H1 (cell line): ENCODE results near the gene SDSL. TPM values are rescaled to one million over a fixed set of nuclear protein-coding genes. Genes with fewer than 3 reads are reported as not detected.

Experiments
- CTCF ChIA-PET: fragments of 300-600 bp; sonication (Branson Sonifier 250); formaldehyde crosslinking; loops from one replicate; lab custom pipeline; 2021; ENCODE audit not compliant: partially characterized antibody; lab: Charles Lee
- POLR2A ChIA-PET: fragments of 300-600 bp; sonication (Branson Sonifier 250); formaldehyde crosslinking; loops from one replicate; lab custom pipeline; 2021; ENCODE audit warnings: inconsistent platforms; ENCODE audit not compliant: partially characterized antibody; lab: Charles Lee
- DNase-seq, 2 experiments: peaks; one replicate each; pipeline versions ENCODE4 v3.0.0 to v3.0.0-alpha.2; 2010 to 2022; ENCODE audit warnings: low spot score in 2 of 2, low read depth in 1 of 2, mixed read lengths in 1 of 2
- FAIRE-seq: peaks from 2 replicates; lab custom pipeline; 2011; peaks lifted over from hg19 to GRCh38; lab: Jason Lieb, UNC
- H2AFZ ChIP-seq: 2 replicates; pipeline ENCODE4 v1.8.1; 2012; ENCODE audit warnings: low read length, inconsistent platforms
- H2AK5ac ChIP-seq: 2 replicates; pipeline ENCODE4 v1.6.1; 2013; ENCODE audit warnings: low read depth, low read length
- H2BK120ac ChIP-seq: replicated peaks from 2 replicates; pipeline ENCODE3; 2013; ENCODE audit warnings: low read depth, low read length, inconsistent platforms
- H2BK12ac ChIP-seq: 2 replicates; pipeline ENCODE4 v1.6.1; 2013; ENCODE audit warnings: low read depth, low read length
- H2BK15ac ChIP-seq: 2 replicates; pipeline ENCODE4 v1.6.1; 2013; ENCODE audit warnings: low read length
- H2BK20ac ChIP-seq: 2 replicates; pipeline ENCODE4 v1.6.1; 2013; ENCODE audit warnings: low read length
- H2BK5ac ChIP-seq: 2 replicates; pipeline ENCODE4 v1.6.1; 2013; ENCODE audit warnings: low read depth, low read length
- H3K14ac ChIP-seq: 2 replicates; pipeline ENCODE4 v1.6.1; 2013; ENCODE audit warnings: inconsistent platforms; ENCODE audit not compliant: insufficient read length
- H3K18ac ChIP-seq: 2 replicates; pipeline ENCODE4 v1.6.1; 2013; ENCODE audit warnings: low read length; ENCODE audit errors: extremely low read depth
- H3K23ac ChIP-seq: 2 replicates; pipeline ENCODE4 v1.6.1; 2013; ENCODE audit warnings: inconsistent platforms; ENCODE audit not compliant: insufficient read length
- H3K23me2 ChIP-seq: 2 replicates; pipeline ENCODE4 v1.6.1; 2013; ENCODE audit warnings: low read depth, low read length
- H3K27ac ChIP-seq: 2 replicates; pipeline ENCODE4 v1.6.1; 2011; ENCODE audit warnings: low read depth, low read length, inconsistent platforms
- H3K27me3 ChIP-seq, 4 experiments: replicated peaks in 1 of 4; 1 replicate in 1 of 4; 2 replicates in 3 of 4; pipeline versions ENCODE4 v1.6.1 to v1.8.1; 2011 to 2013; ENCODE audit warnings: low read length in 3 of 4, mild to moderate bottlenecking in 3 of 4, inconsistent platforms in 2 of 4, mixed read lengths in 2 of 4, moderate library complexity in 1 of 4; ENCODE audit not compliant: control insufficient read depth in 3 of 4, insufficient read depth in 3 of 4; ENCODE audit errors: extremely low read depth in 1 of 4
- H3K36me3 ChIP-seq, 4 experiments: 2 replicates each; pipeline versions ENCODE4 v1.6.1 to v1.8.1; 2011 to 2013; ENCODE audit warnings: mild to moderate bottlenecking in 4 of 4, low read length in 3 of 4, moderate library complexity in 2 of 4, control low read depth in 1 of 4, inconsistent platforms in 1 of 4; ENCODE audit not compliant: insufficient read depth in 4 of 4, control insufficient read depth in 2 of 4
- H3K4ac ChIP-seq: replicated peaks from 2 replicates; pipeline ENCODE3; 2013; ENCODE audit warnings: low read length, low read depth, mixed read lengths, inconsistent platforms; ENCODE audit not compliant: insufficient read length
- H3K4me1 ChIP-seq, 4 experiments: replicated peaks in 1 of 4; 1 replicate in 1 of 4; 2 replicates in 3 of 4; pipeline versions ENCODE4 v1.6.1 to v1.8.1; 2011 to 2013; ENCODE audit warnings: low read length in 3 of 4, inconsistent platforms in 2 of 4, mixed read lengths in 1 of 4; ENCODE audit not compliant: insufficient read depth in 4 of 4, control insufficient read depth in 3 of 4
- H3K4me2 ChIP-seq, 2 experiments: 2 replicates each; pipeline versions ENCODE4 v1.6.1 to v1.8.1; 2011 to 2013; ENCODE audit warnings: low read depth in 2 of 2, low read length in 2 of 2, control low read depth in 1 of 2, inconsistent platforms in 1 of 2, mild to moderate bottlenecking in 1 of 2; ENCODE audit not compliant: insufficient read depth in 1 of 2
- H3K4me3 ChIP-seq, 4 experiments: fragments of 200-600, 300-600 bp in 1 of 4; sonication (generic), shearing (Covaris generic), sonication (Bioruptor Twin) in 1 of 4; 2 replicates each; pipeline versions ENCODE4 v1.5.1 to v1.8.1; 2011 to 2016; ENCODE audit warnings: low read length in 4 of 4, low read depth in 3 of 4, control low read depth in 2 of 4, inconsistent platforms in 2 of 4, mild to moderate bottlenecking in 2 of 4, mixed read lengths in 1 of 4, moderate library complexity in 1 of 4; ENCODE audit not compliant: insufficient read depth in 2 of 4; ENCODE audit errors: extremely low read depth in 1 of 4
- H3K56ac ChIP-seq: replicated peaks from 2 replicates; pipeline ENCODE3; 2013; ENCODE audit warnings: low read depth, mild to moderate bottlenecking, mixed read lengths, low read length, inconsistent platforms; ENCODE audit not compliant: insufficient read length
- H3K79me1 ChIP-seq: 2 replicates; pipeline ENCODE4 v1.6.1; 2013; ENCODE audit warnings: low read depth, low read length, control low read depth
- H3K79me2 ChIP-seq, 2 experiments: 2 replicates each; pipeline versions ENCODE4 v1.6.1 to v1.8.1; 2012 to 2013; ENCODE audit warnings: low read length in 2 of 2, mild to moderate bottlenecking in 2 of 2, inconsistent platforms in 1 of 2; ENCODE audit not compliant: insufficient read depth in 2 of 2, control insufficient read depth in 1 of 2
- H3K9ac ChIP-seq, 4 experiments: replicated peaks in 1 of 4; 1 replicate in 1 of 4; 2 replicates in 3 of 4; pipeline versions ENCODE4 v1.6.1 to v1.8.1; 2011 to 2013; ENCODE audit warnings: low read depth in 3 of 4, low read length in 3 of 4, control low read depth in 2 of 4, mild to moderate bottlenecking in 2 of 4, moderate library complexity in 2 of 4, inconsistent platforms in 1 of 4; ENCODE audit errors: extremely low read depth in 1 of 4
- H3K9me3 ChIP-seq, 2 experiments: 2 replicates each; pipeline versions ENCODE4 v1.6.1 to v1.8.1; 2012 to 2013; ENCODE audit warnings: mild to moderate bottlenecking in 2 of 2, moderate library complexity in 2 of 2, control low read depth in 1 of 2, inconsistent platforms in 1 of 2, low read depth in 1 of 2, low read length in 1 of 2, mixed read lengths in 1 of 2; ENCODE audit not compliant: insufficient read depth in 2 of 2
- H4K20me1 ChIP-seq, 2 experiments: replicated peaks in 1 of 2; 2 replicates each; pipeline versions ENCODE3 to v1.8.1; 2011 to 2013; ENCODE audit warnings: inconsistent platforms in 2 of 2, low read length in 2 of 2, mild to moderate bottlenecking in 1 of 2; ENCODE audit not compliant: insufficient read depth in 2 of 2, control insufficient read depth in 1 of 2
- H4K5ac ChIP-seq: 2 replicates; pipeline ENCODE4 v1.6.1; 2013; ENCODE audit warnings: low read length, low read depth, mixed read lengths, inconsistent platforms; ENCODE audit not compliant: insufficient read length
- H4K8ac ChIP-seq: 2 replicates; pipeline ENCODE4 v1.8.0; 2013; ENCODE audit warnings: mild to moderate bottlenecking, moderate library complexity, low read length, inconsistent platforms; ENCODE audit not compliant: insufficient read depth; ENCODE audit errors: extremely low read depth
- H4K91ac ChIP-seq: replicated peaks from 2 replicates; pipeline ENCODE3; 2013; ENCODE audit warnings: low read length, mixed read lengths, inconsistent platforms; ENCODE audit not compliant: insufficient read length
- CBX5 ChIP-seq: fragments of 300-800, 300-1000 bp; sonication (generic); IDR thresholded peaks from 2 replicates; pipeline ENCODE4 v1.7.1; 2016; ENCODE audit warnings: antibody characterized with exemption, low read length, low read depth
- HDAC2 ChIP-seq, 2 experiments: fragments of 300-600 bp in 1 of 2; sonication (generic) in 1 of 2; IDR thresholded peaks; 2 replicates each; pipeline ENCODE4 v1.6.1; 2011 to 2012; ENCODE audit warnings: low read depth in 2 of 2, low read length in 2 of 2, mild to moderate bottlenecking in 2 of 2, moderate library complexity in 2 of 2, borderline replicate concordance in 1 of 2, inconsistent platforms in 1 of 2
- KDM1A ChIP-seq: fragments of 200-600, 300-600 bp; sonication (generic); IDR thresholded peaks from 2 replicates; pipeline ENCODE4 v1.7.1; 2016; ENCODE audit warnings: mild to moderate bottlenecking, low read length, borderline replicate concordance
- NRF1 ChIP-seq: IDR thresholded peaks from 2 replicates; pipeline ENCODE4 v1.6.1; 2011; ENCODE audit warnings: mild to moderate bottlenecking, low read depth, low read length, improper control_type of control experiment
- TAF7 ChIP-seq: optimal IDR thresholded peaks from 2 replicates; pipeline ENCODE3; 2011; ENCODE audit warnings: low read depth, mild to moderate bottlenecking, inconsistent platforms, low read length, moderate library complexity, borderline replicate concordance
- WGBS, 2 experiments: shearing (Covaris generic) in 1 of 2; methylation state at CpG; one replicate each; pipeline versions ENCODE4 v1.1.6 to v1.1.7; 2013 to 2015; ENCODE audit warnings: low lambda C conversion rate in 2 of 2, mixed read lengths in 2 of 2, inconsistent platforms in 1 of 2, low coverage in 1 of 2, missing lambda C conversion rate in 1 of 2; ENCODE audit not compliant: insufficient replicate concordance in 2 of 2, insufficient coverage in 1 of 2, insufficient read length in 1 of 2; ENCODE audit errors: extremely low coverage in 1 of 2, missing lambda C conversion rate in 1 of 2; 5-methylcytosine and 5-hydroxymethylcytosine counted together
- polyA plus RNA-seq, 7 experiments: library from polyadenylated mRNA; depleted of rRNA in 3 of 7; stranded (reverse) in 5 of 7; unstranded in 2 of 7; fragments of >200 nt in 5 of 7; fragments of 200-250 nt in 2 of 7; gene quantifications; 1 replicate in 5 of 7; 2 replicates in 1 of 7; 4 replicates in 1 of 7; pipeline versions ENCODE4 v1.2.1 to v1.2.3, GENCODE V29; 2011 to 2013; ENCODE audit warnings: missing spikeins in 2 of 7, mixed read lengths in 2 of 7
- total RNA-seq: library from RNA; stranded (reverse); fragmentation: NEBNext Ultra II Directional; extraction: Animal tissue kit (Norgen Biotek cat#: 25700); gene quantifications from 2 replicates; pipeline ENCODE4 v1.2.1, GENCODE V29; 2021
- TF ChIP-seq, protein P1 (sequence below), 3 experiments: IDR thresholded peaks; 1 replicate in 2 of 3; 2 replicates in 1 of 3; pipeline versions ENCODE4 v1.5.1 to v1.6.1; 2011; ENCODE audit warnings: low read length in 3 of 3, mild to moderate bottlenecking in 3 of 3, inconsistent platforms in 2 of 3, low read depth in 1 of 3, moderate library complexity in 1 of 3; ENCODE audit not compliant: insufficient read depth in 1 of 3; ENCODE audit errors: control extremely low read depth in 1 of 3

The SDSL gene
- total and polyA plus RNA-seq, 2 of the 8 experiments (the other 6 are each of a cell fraction or from before 2014, with no cell fraction given) = 0.69 to 1.3 TPM

DNA sequence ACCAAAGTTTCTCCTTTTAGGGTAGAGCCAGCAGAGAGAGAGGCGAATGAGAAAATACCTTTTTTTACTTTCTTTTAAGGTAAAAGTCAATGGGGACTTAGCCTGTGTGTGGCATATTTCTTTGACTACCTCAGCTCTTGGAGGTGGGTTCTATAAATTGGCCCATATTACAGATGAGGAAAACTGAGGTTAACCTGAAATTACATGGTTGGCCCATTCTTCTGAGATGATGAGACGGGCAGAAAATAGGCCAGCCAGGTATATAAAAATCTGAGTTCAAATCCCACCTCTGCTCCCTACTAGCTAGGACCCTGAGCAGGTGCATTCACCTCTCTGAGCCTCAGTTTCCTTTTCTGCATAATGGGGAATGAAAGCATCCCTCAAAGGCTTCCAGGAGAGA is 27.1 kb downstream of the SDSL start:
- POLR2A ChIA-PET = interaction anchor here (0.6 kb wide), 1 partner anchor 280 kb away, joined by 3 read pairs; no protein-coding TSS in a partner anchor
- no peaks in the 10 kb centered on the region for H3K36me3 ChIP-seq
- no peaks in the 10 kb centered on the region for H4K20me1 ChIP-seq
- no peak overlapping the region for H3K4me3 ChIP-seq
- no peaks in the 10 kb centered on the region for H3K79me2 ChIP-seq
- H3K27ac ChIP-seq = no peak overlapping the region
- FAIRE-seq (no peak), DNase-seq (no peak)
- WGBS, 2 experiments = 80% methylated on average over 2 of the region's 2 CpGs; no CpG with 5 or more reads in 1 of the 2 experiments
- H2BK12ac ChIP-seq = no peak overlapping the region
- no peaks in the 10 kb centered on the region for H3K79me1 ChIP-seq
- no peaks in the 10 kb centered on the region for H3K4me1 ChIP-seq
- no peak overlapping the region for H3K23ac ChIP-seq
- H4K8ac ChIP-seq = no peak overlapping the region
- no peak overlapping the region for H2BK20ac ChIP-seq
- H2BK15ac ChIP-seq = no peak overlapping the region
- no peak overlapping the region for H3K4ac ChIP-seq
- CTCF ChIA-PET = interaction anchor here (0.6 kb wide), 1 partner anchor 24 kb away, joined by 3 read pairs; no protein-coding TSS in a partner anchor
- H2BK5ac ChIP-seq = no peak overlapping the region
- no peak overlapping the region for H2BK120ac ChIP-seq
- no peaks in the 10 kb centered on the region for H3K27me3 ChIP-seq
- H2AK5ac ChIP-seq = no peak overlapping the region
- H3K23me2 ChIP-seq = no peaks in the 10 kb centered on the region
- no peaks in the 10 kb centered on the region for H3K9me3 ChIP-seq
- no peak overlapping the region for H3K56ac ChIP-seq
- no peak overlapping the region for H3K14ac ChIP-seq
- no peak overlapping the region for H4K5ac ChIP-seq
- no peak overlapping the region for H4K91ac ChIP-seq
- no peak overlapping the region for H3K4me2 ChIP-seq
- no peak overlapping the region for H3K9ac ChIP-seq
- TF ChIP-seq CBX5 (no peak), TAF7 (no peak), NRF1 (no peak), HDAC2 (IDR thresholded peaks at IDR 0.05; ENCODE audit: borderline replicate concordance in 1 of 2, low read depth in 2 of 2, low read length in 2 of 2) (0 out of 4 replicates have a peak, but pooled peaks of 1 of the 2 experiments have one; percentile 24), KDM1A (peak; percentile 90)
- TF ChIP-seq, protein P1, sequence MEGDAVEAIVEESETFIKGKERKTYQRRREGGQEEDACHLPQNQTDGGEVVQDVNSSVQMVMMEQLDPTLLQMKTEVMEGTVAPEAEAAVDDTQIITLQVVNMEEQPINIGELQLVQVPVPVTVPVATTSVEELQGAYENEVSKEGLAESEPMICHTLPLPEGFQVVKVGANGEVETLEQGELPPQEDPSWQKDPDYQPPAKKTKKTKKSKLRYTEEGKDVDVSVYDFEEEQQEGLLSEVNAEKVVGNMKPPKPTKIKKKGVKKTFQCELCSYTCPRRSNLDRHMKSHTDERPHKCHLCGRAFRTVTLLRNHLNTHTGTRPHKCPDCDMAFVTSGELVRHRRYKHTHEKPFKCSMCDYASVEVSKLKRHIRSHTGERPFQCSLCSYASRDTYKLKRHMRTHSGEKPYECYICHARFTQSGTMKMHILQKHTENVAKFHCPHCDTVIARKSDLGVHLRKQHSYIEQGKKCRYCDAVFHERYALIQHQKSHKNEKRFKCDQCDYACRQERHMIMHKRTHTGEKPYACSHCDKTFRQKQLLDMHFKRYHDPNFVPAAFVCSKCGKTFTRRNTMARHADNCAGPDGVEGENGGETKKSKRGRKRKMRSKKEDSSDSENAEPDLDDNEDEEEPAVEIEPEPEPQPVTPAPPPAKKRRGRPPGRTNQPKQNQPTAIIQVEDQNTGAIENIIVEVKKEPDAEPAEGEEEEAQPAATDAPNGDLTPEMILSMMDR (IDR thresholded peaks at IDR 0.05; ENCODE audit: control extremely low read depth in 1 of 3, insufficient read depth in 1 of 3, low read depth in 1 of 3, low read length in 3 of 3) = no peak
- no peak overlapping the region for H2AFZ ChIP-seq
- H3K18ac ChIP-seq = no peak overlapping the region
